Caco-2 (cell line): ENCODE measurements around the gene IGF2. TPM values are rescaled to one million over a fixed set of nuclear protein-coding genes. Genes with fewer than 3 reads are reported as not detected.
"Not testable (repeated sequence)": the region's sequence is repeated elsewhere in the genome, so short reads cannot be mapped to it uniquely, and the experiment has no call there.

Experiments used
- BruUV-seq: library from RNA; stranded (reverse); fragments of 400-500 nt; replicated peaks from 2 replicates; lab custom pipeline; 2021; lab: Mats Ljungman, UMichigan
- CTCF ChIA-PET: fragments of 300-600 bp; sonication (Branson Sonifier 250); formaldehyde crosslinking; loops from one replicate; lab custom pipeline; 2022; ENCODE audit warnings: antibody characterized with exemption; lab: Charles Lee
- POLR2A ChIA-PET: fragments of 300-600 bp; sonication (Branson Sonifier 250); formaldehyde crosslinking; loops from one replicate; lab custom pipeline; 2022; ENCODE audit warnings: antibody characterized with exemption; lab: Charles Lee
- DNase-seq, 2 experiments: peaks; one replicate each; pipeline versions ENCODE4 v3.0.0 to v3.0.0-alpha.2; 2020 to 2022
- H3K27me3 ChIP-seq: replicated peaks from 2 replicates; pipeline ENCODE4 v1.6.0; 2011; ENCODE audit warnings: low read length; ENCODE audit not compliant: control insufficient read depth, insufficient read depth
- H3K36me3 ChIP-seq: 2 replicates; pipeline ENCODE4 v1.5.1; 2011; ENCODE audit warnings: low read length; ENCODE audit not compliant: control insufficient read depth, insufficient read depth
- H3K4me1 ChIP-seq: fragments of 250-450 bp; sonication (Bioruptor Pico); 2 replicates; pipeline ENCODE4 v1.5.1; 2020; ENCODE audit warnings: mild to moderate bottlenecking
- H3K4me3 ChIP-seq: 2 replicates; pipeline ENCODE4 v1.5.1; 2011; ENCODE audit warnings: low read depth, mild to moderate bottlenecking, control low read depth, low read length
- H3K9me3 ChIP-seq: fragments of 250-450 bp; sonication (Bioruptor Pico); 2 replicates; pipeline ENCODE4 v1.5.1; 2020; ENCODE audit warnings: mild to moderate bottlenecking, moderate library complexity
- H3K27ac Mint-ChIP-seq: one replicate; pipeline ENCODE4 v1.8.0; 2022; ENCODE audit warnings: mixed read lengths; ENCODE audit not compliant: unreplicated experiment
- H3K27me3 Mint-ChIP-seq: one replicate; pipeline ENCODE4 v1.8.0; 2022; ENCODE audit warnings: mixed read lengths; ENCODE audit not compliant: insufficient read depth, unreplicated experiment
- H3K36me3 Mint-ChIP-seq: one replicate; pipeline ENCODE4 v1.8.0; 2022; ENCODE audit warnings: mild to moderate bottlenecking, mixed read lengths; ENCODE audit not compliant: insufficient read depth, unreplicated experiment
- H3K4me1 Mint-ChIP-seq: one replicate; pipeline ENCODE4 v1.8.0; 2022; ENCODE audit warnings: low read depth, mixed read lengths; ENCODE audit not compliant: unreplicated experiment
- H3K4me3 Mint-ChIP-seq: one replicate; pipeline ENCODE4 v1.8.0; 2022; ENCODE audit warnings: mild to moderate bottlenecking, moderate library complexity, mixed read lengths; ENCODE audit not compliant: unreplicated experiment
- H3K9me3 Mint-ChIP-seq: one replicate; pipeline ENCODE4 v1.8.0; 2022; ENCODE audit warnings: mixed read lengths; ENCODE audit not compliant: unreplicated experiment
- CTCF ChIP-seq, 2 experiments: fragments of 200-600 bp in 1 of 2; IDR thresholded peaks; 1 replicate in 1 of 2; 2 replicates in 1 of 2; pipeline versions ENCODE4 v1.5.1 to v1.8.0; 2011 to 2022; ENCODE audit warnings: antibody characterized with exemption in 1 of 2, control low read depth in 1 of 2, inconsistent platforms in 1 of 2, low read depth in 1 of 2, low read length in 1 of 2, mild to moderate bottlenecking in 1 of 2, moderate library complexity in 1 of 2; ENCODE audit not compliant: insufficient read depth in 1 of 2, severe bottlenecking in 1 of 2, unreplicated experiment in 1 of 2
- intact Hi-C: fragments of 100-400 bp; cut with micrococcal nuclease; formaldehyde crosslinking; loops from one replicate; pipeline ENCODE4 v1.10.0; 2022; ENCODE audit not compliant: unreplicated experiment
- total RNA-seq: library from RNA; stranded (reverse); gene quantifications from 2 replicates; pipeline ENCODE4 v1.2.3, GENCODE V29; 2022

IGF2 gene
- total RNA-seq, 1 experiment from 2014 or later: 1,397 TPM

GRCh38 chr11:2179516-2179915 is 40.3 kb upstream of the IGF2 start:
- no peak for DNase-seq

GRCh38 chr11:2178906-2179494 is 39.8 kb upstream of the IGF2 start:
- CTCF ChIA-PET: interaction anchor here (0.6 to 2.7 kb wide), 7 partner anchors 10 to 382 kb away, joined by 3 to 21 read pairs (median 7); no protein-coding TSS in a partner anchor
- TF ChIP-seq CTCF (IDR thresholded peaks at IDR 0.05; ENCODE audit: insufficient read depth in 1 of 2, low read depth in 1 of 2, low read length in 1 of 2, severe bottlenecking in 1 of 2, unreplicated experiment in 1 of 2): no peak
- no peaks in the 10 kb centered on the region for H3K9me3 Mint-ChIP-seq
- H3K27me3 Mint-ChIP-seq: no peaks in the 10 kb centered on the region
- H3K27ac Mint-ChIP-seq: peak overlapping the region; percentile 82
- BruUV-seq: no TSS peak
- Histone ChIP-seq H3K9me3 (no peaks in the 10 kb centered on the region), H3K4me3 (no peak overlapping the region), H3K4me1 (peaks cover 31% of the 10 kb centered on the region), H3K27me3 (no peaks in the 10 kb centered on the region), H3K36me3 (no peaks in the 10 kb centered on the region)
- intact Hi-C loops: no loop called here
- DNase-seq: peak; percentile 57 to 79
- H3K4me1 Mint-ChIP-seq: peaks cover 13% of the 10 kb centered on the region
- POLR2A ChIA-PET: no interaction called here
- H3K36me3 Mint-ChIP-seq: no peaks in the 10 kb centered on the region
- no peak overlapping the region for H3K4me3 Mint-ChIP-seq

More at GRCh38 chr11:2179516-2179915, 40.3 kb upstream of the IGF2 start:
- BruUV-seq: no TSS peak
- CTCF ChIA-PET: interaction anchor here (0.8 to 2.7 kb wide), 3 partner anchors 10 to 27 kb away, joined by 7 to 21 read pairs (median 7); no protein-coding TSS in a partner anchor
- no peaks in the 10 kb centered on the region for H3K36me3 ChIP-seq
- no peak for TF ChIP-seq CTCF (IDR thresholded peaks at IDR 0.05; ENCODE audit: insufficient read depth in 1 of 2, low read depth in 1 of 2, low read length in 1 of 2, severe bottlenecking in 1 of 2, unreplicated experiment in 1 of 2)
- POLR2A ChIA-PET: no interaction called here
- intact Hi-C loops: no loop called here
- H3K9me3 ChIP-seq: no peaks in the 10 kb centered on the region
- H3K27me3 ChIP-seq: no peaks in the 10 kb centered on the region
- no peak overlapping the region for H3K4me3 ChIP-seq
- H3K9me3 Mint-ChIP-seq: no peaks in the 10 kb centered on the region
- peak overlapping the region; percentile 82 for H3K27ac Mint-ChIP-seq
- peaks cover 31% of the 10 kb centered on the region for H3K4me1 ChIP-seq
- H3K4me1 Mint-ChIP-seq: peaks cover 13% of the 10 kb centered on the region
- H3K36me3 Mint-ChIP-seq: no peaks in the 10 kb centered on the region
- no peak overlapping the region for H3K4me3 Mint-ChIP-seq
- H3K27me3 Mint-ChIP-seq: no peaks in the 10 kb centered on the region

- Mint-ChIP-seq H3K27ac (peak overlapping the region; percentile 82), H3K4me1 (peaks cover 13% of the 10 kb centered on the region)
- POLR2A ChIA-PET, DNase-seq, H3K27me3 Mint-ChIP-seq, H3K36me3 Mint-ChIP-seq, H3K27me3 ChIP-seq, H3K9me3 ChIP-seq, intact Hi-C loops, H3K36me3 ChIP-seq, H3K4me3 Mint-ChIP-seq, BruUV-seq, H3K4me3 ChIP-seq, H3K9me3 Mint-ChIP-seq: not testable (repeated sequence)
- CTCF ChIA-PET: interaction anchor here (0.6 to 2.7 kb wide), 7 partner anchors 19 to 383 kb away, joined by 3 to 21 read pairs (median 3); no protein-coding TSS in a partner anchor
- peaks cover 31% of the 10 kb centered on the region for H3K4me1 ChIP-seq
These were observed 39.0 kb upstream of the IGF2 start for GRCh38 chr11:2178055-2178773.
